Inflammatory macrophage treated with lipopolysaccharide for 1 hour (primary cell): Measurements from ENCODE around the gene EYA3.
A peak's percentile ranks its signal among the peaks of the same experiment; 100 is the strongest.

Experiments used
- DNase-seq, 2 donors: peaks; one replicate each; pipeline ENCODE4 v3.0.0-alpha.2; 2020 to 2022

Gene EYA3

DNA sequence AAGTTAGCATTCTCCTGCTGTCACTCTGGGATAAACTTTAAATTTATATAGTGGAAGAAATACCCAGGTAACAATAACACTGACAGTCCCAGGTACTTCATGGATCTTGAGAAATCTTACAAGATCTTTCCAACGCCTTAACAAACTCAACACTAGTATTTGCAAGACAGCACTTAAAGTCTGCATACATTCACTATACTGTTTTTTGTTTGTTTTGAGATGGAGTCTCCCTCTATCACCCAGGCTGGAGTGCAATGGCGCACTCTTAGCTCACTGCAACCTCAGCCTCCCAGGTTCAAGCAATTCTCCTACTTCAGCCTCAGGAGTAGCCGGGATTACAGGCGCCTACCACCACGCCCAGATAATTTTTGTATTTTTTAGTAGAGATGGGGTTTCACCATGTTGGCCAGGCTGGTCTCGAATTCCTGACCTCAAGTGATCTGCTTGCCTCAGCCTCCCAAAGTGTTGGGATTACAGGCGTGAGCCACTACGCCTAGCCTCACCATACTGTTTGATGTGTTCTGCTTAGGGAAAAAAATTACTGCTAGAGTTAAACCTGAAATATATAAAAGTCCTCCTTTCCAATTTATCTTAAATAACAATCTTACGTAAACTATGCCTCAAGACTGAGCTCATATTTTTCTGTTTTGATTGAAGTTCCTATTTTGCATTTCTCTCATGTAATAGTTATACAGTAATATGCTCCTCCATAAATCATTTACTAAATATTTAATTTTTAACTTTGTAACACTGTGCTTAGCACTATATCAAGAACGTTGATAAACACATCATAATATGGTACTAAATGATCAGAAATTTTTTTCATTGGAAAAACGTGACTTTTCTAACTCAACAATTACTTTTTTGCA is 17.5 kb downstream of the EYA3 start:
- DNase-seq, result no peak

DNA sequence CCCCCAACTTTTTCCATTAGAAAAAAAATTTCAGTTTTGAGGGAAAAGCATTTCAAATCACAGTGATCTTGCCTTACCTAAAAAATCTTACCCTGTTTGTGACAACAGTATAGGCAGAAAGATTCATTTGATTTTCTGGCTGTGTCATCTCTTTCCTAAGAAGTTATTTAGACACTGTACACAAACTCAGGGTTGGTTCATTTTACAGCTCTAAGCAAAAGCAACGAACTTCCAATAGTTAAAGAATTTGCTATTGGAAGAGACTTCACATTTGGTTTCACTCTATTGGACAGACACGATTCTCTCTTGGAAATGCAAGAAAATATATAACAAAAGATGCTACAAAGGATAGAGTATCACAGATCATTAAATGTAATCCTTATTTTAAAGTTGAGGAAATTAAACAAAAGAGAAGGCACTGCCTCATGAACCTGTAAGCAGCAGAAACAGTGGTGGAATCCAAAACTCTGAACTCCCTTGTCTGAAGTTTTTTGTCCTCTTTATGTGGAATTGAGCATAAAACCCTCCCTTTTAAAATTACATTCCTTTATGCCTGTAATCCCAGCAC is 20.8 kb downstream of the EYA3 start:
- DNase-seq, result no peak

DNA sequence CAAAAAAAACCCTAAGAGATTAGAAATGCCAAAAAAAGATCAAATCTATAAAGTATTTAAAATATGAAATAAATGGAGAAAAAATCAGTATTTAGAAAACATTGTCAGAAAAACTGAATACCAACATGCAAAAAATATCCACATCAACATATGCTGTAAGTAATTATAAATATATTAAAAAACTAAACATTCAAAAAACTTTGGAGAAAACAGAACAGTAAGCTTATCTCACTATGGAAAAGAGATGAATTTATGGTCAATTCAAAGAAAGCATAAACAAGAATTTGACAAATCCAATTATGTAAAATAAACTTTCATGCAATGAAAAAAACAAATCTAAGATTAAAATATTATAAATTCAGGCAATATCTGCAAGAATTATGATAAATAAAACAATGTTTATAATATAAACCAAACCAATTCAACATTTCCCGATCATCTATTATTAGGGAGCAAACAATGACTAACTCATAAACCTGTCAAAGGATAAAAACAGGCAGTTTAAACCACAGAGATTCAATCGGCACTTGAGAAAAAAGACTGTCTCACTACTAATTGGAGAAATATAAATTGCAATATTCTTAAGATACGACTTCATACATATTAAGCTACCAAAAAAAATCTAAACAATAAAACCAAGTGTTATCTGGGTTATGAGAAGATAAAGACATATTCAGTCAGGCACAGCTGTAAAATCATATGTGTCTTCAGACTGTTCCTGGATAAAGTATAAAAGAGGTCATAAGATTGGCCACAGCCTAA is 21.8 kb downstream of the EYA3 start:
- no peak for DNase-seq

DNA sequence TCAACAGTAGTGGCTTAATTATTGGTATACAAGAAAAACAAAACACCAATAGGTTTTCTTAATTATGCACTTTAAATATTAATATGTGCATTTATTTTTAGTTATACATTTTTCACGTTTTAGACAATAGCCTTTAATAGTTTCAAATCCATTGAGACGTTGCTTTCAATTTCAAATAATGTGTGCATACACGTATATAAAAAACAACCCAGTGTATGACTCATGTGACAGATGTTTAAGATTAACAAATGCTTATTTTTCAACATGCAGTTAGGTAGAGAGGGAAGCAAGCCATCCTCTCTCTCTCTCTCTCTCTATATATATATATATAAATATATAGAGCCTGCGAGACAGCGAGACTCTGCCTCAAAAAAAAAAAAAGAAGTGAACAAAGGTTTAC is 24.3 kb downstream of the EYA3 start:
- DNase-seq, result peak in 1 of 2 donors; percentile 49

DNA sequence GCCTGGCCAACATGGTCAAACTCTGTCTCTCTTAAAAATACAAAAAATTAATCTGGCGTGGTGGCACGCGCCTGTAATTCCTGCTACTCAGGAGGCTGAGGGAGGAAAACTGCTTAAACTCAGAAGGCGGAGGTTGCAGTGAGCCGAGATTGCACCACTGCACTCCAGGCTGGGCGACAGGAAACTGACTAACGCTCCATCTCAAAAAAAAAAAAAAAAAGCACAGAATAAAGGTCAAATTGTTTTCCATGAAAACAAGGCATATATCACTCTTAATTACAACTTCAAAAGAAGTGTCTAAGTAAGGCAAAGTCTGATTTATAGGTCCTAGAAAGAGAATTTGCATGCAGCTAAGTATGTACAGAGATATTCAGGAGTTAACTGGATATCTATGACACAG is 25.6 kb downstream of the EYA3 start:
- peak; percentile 65 to 66 for DNase-seq

DNA sequence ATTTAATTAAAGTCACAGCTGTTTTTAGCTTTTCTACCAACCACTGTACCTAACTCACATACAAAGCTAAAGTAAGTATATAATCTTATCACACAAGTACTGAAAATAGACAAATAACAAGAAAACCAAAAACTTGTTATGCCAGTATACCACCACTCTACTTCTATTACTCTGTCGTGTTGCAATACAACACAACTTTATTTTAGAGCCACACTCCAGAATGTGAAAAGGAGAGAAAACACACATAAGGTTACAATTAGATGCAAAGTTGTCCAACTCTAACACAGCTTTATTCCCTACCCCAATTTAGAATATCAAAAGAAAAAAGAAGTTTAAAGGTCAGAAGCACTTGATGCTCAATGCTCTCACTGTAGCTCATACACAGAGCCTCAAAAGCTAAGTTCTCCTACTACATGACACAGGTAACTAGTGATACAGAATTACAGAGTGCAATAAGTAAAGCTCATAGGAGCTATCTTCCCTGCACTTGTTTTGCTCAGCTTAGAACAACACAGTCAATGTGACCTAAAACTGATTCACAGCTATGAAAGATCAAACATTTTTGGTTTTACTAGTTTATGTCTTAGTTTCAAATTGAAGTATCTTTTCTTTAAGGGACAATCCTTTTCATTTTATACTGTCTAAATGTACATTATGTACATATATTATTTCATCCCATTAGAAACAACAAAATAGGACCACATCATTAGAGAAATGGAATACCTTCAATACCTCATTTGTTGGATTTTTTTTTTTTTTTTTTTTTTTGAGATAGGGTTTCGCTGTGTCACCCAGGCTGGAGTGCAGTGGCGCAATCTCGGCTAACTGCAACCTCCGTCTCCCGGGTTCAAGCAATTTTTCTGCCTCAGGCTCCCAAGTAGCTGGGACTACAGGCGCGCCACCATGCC is 29.2 kb downstream of the EYA3 start:
- no peak for DNase-seq

DNA sequence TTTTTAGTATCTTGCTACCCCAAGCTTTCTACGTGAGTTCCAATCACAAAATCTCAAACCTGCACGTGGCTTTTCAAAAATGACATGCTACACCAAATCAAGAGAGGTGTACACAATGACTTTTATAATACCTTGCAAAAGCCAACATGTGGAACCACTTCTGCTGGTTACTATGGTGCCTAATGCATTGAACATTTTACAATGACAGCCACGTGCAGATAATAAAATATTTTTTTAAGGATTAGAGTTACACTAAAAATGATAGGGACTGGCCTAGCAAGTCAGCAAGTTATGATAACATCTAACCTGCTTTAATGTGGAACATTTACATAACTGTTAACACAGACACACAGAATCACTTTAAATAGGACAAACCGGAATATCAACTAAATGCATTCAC is 30.2 kb downstream of the EYA3 start:
- DNase-seq, result no peak

DNA sequence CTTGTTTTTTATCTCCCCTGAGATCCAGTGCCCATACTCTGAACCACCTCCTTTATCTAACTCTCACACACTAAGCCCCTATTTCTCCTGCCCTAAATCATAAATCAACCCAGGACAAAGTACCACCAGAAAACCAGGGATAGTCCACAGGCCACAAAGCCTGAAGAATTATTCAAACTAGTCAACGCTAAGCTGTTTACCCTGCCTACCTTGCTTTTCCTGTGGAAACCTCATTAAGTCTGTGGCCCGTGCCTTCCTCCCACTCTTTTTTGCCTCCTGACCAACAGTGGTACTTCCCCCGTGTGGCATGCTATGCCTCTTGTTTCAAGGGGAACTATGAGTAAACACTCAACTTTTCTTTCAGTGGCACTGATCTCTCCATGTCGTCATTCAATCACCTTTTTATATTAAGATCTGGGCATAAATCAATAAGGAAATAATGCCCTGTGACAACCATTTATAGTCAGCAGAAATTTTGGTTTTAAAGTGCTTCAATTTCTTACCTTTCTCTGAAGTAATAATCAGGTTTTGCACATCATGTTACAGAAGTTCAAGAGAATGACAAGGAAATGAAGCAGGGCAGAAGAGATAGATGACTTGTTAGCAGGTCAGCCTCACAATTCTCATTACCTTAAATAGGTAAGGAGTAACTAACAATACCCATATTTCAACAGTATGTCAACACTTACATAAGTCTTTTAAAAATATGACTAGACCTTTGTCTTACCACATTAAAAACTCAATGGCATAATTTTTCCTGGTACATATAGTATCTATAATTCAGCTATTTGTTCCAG is 32.1 kb downstream of the EYA3 start:
- DNase-seq, result peak; percentile 73 to 74

DNA sequence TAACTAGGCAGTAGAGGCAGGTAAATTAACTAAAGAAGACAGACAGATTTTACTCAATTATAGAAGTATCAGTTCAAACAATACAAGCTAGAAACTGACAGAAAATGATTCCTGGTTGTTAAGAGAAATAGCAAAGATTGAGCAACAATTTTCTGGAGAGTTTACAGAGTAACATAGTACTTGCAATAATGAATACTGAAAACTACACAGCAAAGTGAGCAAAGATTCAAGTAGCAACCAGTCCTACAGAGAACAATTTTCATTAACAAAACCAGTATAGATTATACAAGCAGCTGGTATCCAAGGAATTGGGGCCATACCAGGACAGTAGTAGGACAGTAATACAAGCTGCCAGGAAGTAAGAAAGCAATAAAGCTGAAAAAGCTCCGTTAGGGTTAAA is 37.6 kb downstream of the EYA3 start:
- no peak for DNase-seq

DNA sequence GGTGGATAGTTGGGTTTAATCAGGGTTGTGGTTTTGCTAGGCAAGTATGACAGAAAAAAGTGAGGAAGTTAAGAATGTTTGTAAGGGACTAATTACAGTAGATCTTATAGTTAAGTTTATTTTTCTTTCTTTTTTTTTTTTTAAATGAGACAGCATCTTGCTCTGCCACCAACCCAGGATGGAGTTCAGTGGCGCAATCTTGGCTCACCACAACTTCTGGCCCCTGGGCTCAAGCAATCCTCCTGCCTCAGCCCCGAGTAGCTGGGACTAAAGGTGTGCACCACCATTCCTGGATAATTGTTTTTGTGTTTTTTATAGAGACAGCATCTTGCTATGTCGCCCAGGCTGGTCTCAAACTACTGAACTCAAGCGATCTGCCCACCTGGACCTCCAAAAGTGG is 41.7 kb downstream of the EYA3 start:
- DNase-seq, result no peak

DNA sequence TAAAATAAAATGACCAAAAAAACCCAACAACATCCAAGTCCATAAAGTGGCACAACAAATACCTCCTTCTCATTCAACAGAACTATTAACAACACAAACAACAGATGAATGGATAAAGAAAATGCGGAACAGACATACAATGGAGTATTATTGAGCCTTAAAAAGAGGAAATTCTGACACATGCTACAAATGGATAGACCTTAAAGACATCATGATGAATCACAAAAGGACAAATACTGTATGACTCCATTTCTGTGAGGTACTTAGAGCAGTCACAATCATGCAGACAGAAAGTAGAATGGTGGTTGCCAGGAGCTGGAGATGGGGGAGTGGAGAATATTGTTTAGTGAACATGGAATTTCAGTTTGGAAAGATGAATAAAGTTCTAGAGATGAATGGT is 42.6 kb downstream of the EYA3 start:
- DNase-seq, result no peak

DNA sequence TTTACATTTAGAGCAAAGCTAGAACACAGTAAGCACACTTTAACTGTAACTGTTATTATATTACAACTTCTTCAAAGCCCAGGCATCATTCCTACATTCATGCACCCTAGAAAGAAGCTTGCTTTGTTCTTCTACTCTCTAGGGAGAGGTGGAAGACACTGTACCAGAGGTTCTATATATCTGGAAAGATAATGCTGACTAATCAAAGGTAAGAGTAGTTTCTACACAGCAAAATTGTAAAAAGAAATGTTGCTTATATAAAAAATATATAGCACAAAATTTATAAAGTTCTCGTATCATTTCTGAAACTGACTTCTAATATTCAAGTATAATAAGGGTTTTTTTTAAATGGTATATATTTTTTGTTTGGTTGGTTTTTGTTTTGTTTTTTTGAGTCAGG is 44.0 kb downstream of the EYA3 start:
- DNase-seq, result no peak

DNA sequence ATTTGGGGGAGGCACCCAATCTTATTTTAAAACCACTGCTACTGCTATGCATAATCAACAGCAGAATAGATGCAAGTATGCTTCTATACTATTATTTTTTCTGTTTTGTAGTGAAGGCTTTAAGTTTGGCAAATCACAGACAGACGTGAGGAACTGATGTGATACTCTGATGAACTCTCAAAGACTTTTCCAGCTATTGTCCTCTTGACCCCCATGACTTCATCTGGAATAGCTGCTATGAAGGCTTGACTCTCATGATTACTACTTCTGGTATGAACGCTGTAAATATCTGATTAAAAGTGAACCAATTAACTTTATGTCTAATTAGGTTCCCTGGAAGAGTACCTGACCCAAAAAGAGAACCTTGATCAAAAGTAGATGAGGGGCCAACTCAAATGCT is 49.1 kb downstream of the EYA3 start:
- DNase-seq, result no peak

DNA sequence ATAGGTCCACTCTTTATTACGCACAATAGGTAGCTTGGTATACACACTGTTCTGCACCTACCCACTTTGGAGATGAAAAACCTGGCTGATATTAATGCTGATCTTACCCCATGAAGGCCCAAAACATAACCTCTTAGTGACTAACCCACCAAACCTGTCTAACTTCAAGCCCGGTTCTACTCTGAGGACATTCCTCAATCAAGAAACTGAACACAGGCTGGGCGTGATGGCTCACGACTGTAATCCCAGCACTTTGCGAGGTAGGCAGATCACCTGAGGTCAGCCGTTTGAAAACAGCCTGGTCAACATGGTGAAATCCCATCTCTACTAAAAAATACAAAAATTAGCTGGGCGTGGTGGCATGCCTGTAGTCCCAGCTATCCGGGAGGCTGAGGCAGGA is 50.5 kb downstream of the EYA3 start:
- no peak for DNase-seq

DNA sequence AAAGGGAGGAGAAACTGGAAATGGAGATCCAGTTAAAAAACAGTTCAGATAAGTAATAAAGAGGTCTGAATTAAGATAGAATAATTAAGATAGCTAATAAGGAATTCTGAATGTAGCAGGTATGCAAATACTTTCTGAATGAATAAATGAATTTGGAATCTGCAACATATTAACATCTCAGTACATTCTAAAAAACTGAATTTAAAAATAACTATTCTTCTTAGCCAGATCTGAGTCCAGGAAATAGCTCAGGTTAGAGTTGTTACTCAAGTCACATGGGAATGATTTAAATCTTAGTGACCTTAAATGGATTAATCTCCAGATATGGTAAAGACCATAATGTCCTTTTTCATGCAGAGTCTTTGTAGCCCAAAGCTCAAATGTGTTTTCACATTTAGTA is 51.2 kb downstream of the EYA3 start:
- DNase-seq, result no peak

DNA sequence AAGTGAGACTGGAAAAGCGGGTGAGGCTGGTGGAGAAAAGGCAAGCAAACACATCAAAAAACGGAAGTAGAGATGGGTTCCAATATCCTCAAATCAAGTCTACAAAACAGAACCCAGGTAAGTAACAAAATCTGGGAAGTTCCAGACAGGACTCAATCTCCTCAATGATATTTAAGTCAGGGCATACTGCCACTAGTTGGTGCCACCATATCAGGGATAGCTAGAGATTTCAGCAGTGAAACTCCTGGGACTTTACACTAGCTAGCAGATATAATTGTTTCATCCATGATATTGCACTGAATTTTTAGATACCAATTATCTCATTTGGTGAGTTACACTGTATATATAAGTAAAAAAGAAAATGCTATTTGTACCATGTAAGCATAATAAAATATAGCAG is 52.0 kb downstream of the EYA3 start:
- DNase-seq, result no peak

DNA sequence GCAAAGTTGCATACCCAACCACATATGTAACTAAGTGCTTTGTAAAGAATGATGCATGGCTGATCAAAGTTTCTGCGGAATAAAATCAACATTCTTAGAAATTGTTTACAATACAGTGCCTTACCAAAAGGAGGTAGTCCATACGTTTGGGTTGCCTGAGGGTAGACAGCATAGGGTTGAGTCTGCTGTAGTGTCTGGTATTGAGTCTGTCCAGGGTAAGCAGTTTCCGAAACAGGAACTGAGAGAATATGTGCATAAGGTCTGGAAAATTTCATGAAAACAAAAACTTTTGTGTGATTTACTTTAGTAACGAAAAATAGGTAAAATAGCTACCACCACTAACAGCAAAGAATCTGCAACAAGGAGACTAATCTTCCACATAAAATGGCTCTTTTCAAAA is 53.0 kb downstream of the EYA3 start:
- DNase-seq, result no peak

DNA sequence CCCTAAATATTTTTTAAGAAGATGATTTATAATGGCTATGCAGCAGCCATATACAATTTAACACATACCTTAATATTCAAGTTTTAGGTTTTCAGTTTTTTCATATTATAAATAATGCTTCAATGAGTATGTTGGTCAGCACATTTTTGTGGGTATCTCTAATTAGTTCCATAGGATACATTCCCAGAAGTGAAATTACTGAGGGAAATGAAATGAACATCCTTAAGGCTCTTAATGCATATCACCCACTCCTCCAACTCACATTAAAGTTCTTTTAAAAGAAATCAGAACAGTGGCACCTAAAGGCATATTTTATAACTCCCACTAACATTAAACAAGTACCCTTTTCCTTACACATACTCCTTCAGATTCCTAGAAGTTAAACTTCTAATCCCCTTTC is 56.1 kb downstream of the EYA3 start:
- no peak for DNase-seq

DNA sequence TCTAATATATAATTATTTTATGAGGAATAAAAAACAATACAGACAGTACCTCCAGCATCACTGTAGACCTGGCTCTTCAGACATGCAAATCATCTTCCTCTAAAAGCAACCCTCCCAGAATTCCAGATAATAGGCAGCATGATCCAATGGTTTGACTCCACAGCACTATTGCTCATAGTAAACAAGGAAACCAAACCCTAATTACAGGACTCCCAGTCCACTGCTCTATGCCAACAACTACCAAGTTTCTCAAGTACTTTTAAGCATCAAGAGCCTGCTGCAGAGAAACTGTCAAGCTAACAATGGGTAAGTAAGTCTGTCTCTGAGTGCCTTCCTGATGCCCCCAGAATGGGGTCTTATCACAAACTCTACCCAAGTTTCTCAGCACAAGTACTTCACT is 57.2 kb downstream of the EYA3 start:
- DNase-seq, result no peak

DNA sequence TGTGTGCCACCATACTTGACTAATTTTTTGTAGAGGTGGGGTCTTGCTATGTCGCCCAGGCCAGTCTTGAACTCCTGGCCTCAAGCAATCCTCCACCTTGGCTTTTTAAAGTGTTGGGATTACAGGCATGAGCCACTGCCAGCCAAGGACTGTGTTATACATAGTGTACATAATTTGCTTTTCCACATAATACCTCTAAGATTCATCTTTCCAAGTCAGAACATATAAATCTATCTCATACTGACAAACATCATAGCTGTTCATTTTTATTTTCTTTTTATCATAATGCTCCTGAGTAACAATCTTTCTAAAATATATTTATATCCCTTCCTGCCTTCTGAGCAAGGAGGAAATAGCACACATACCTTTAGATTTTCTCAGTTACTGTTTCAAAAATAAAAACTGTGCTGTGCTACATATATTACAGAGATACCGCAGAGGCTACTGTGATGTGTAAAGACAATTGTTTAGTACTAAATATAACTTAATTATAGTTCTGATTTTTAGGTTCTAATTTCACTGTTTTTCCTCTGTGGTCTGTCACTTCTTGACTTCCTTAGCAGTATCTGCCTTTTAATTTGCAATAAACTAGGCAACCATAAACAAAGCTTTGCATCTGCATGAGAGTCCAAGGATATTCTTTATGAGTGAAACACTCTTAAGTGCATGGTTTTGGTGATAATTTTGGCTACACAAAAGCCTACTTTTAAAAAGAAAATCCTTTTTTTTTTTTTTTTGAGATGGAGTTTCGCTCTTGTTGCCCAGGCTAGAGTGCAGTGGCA is 59.3 kb downstream of the EYA3 start:
- DNase-seq, result no peak

DNA sequence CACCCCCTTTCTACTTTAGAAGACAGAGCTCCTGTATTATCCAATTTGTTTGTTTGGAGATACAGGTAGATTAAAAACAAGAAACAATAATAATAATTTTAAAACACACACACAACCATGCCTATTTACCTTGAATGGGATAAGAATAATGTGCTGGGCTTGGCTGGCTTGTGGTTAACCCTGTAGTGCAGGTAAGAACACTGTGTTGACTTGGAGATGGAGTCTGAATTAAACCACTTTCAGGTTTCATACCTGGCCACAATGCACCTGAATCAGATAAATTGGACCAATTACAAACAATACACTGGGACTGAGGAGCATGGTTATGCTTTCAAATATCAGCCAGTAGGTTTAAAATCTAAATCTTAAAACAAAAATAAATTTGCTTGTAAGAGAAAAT is 60.8 kb downstream of the EYA3 start:
- no peak for DNase-seq
